MM.1S (cell line): ENCODE data around the gene ZNF521.

Experiments
- DNase-seq: peaks from one replicate; pipeline ENCODE4 v3.0.0-alpha.2; 2015
- H2AFZ ChIP-seq: fragments of 300-600 bp; sonication (generic); 2 replicates; pipeline ENCODE4 v1.6.0; 2016; ENCODE audit warnings: antibody characterized with exemption, low read length
- H3F3A ChIP-seq: fragments of 300-600 bp; sonication (generic); 2 replicates; pipeline ENCODE4 v1.6.1; 2016; ENCODE audit warnings: mild to moderate bottlenecking, antibody characterized with exemption, low read length, moderate library complexity, mixed read lengths; ENCODE audit not compliant: insufficient read depth
- H3K27ac ChIP-seq: fragments of 300-600 bp; sonication (generic); 2 replicates; pipeline ENCODE4 v1.5.1; 2016; ENCODE audit warnings: mild to moderate bottlenecking, low read length
- H3K27me3 ChIP-seq: fragments of 300-600 bp; sonication (generic); replicated peaks from 2 replicates; pipeline ENCODE4 v1.6.0; 2016; ENCODE audit warnings: low read length; ENCODE audit not compliant: insufficient read depth
- H3K36me3 ChIP-seq: fragments of 300-600 bp; sonication (generic); replicated peaks from 2 replicates; pipeline ENCODE4 v1.6.1; 2016; ENCODE audit warnings: mild to moderate bottlenecking, low read length, mixed read lengths; ENCODE audit not compliant: insufficient read depth
- H3K4me1 ChIP-seq: fragments of 300-600 bp; sonication (generic); 2 replicates; pipeline ENCODE4 v1.6.1; 2016; ENCODE audit warnings: low read length, mixed read lengths
- H3K4me2 ChIP-seq: fragments of 300-600 bp; sonication (generic); 2 replicates; pipeline ENCODE4 v1.6.0; 2016; ENCODE audit warnings: low read depth, low read length
- H3K4me3 ChIP-seq: fragments of 300-600 bp; sonication (generic); 2 replicates; pipeline ENCODE4 v1.5.1; 2016; ENCODE audit warnings: low read length, mixed read lengths
- H3K79me2 ChIP-seq: fragments of 300-600 bp; sonication (generic); 2 replicates; pipeline ENCODE4 v1.6.1; 2016; ENCODE audit warnings: mixed run types, low read length, mixed read lengths
- H3K9ac ChIP-seq: fragments of 300-600 bp; sonication (generic); 2 replicates; pipeline ENCODE4 v1.6.1; 2016; ENCODE audit warnings: low read length, mixed read lengths
- H3K9me2 ChIP-seq: fragments of 300-600 bp; sonication (generic); replicated peaks from 2 replicates; pipeline ENCODE4 v1.6.1; 2016; ENCODE audit warnings: mild to moderate bottlenecking, low read length, mixed read lengths; ENCODE audit not compliant: insufficient read depth
- H3K9me3 ChIP-seq: fragments of 300-600 bp; sonication (generic); replicated peaks from 2 replicates; pipeline ENCODE4 v1.6.1; 2016; ENCODE audit warnings: mild to moderate bottlenecking, low read length, mixed read lengths; ENCODE audit not compliant: insufficient read depth
- H4K20me1 ChIP-seq: fragments of 300-600 bp; sonication (generic); 2 replicates; pipeline ENCODE4 v1.6.1; 2016; ENCODE audit warnings: mild to moderate bottlenecking, low read length, moderate library complexity, mixed read lengths; ENCODE audit not compliant: insufficient read depth
- CTCF ChIP-seq: fragments of 300-600 bp; sonication (generic); IDR thresholded peaks from 2 replicates; pipeline ENCODE4 v1.5.1; 2016; ENCODE audit warnings: antibody characterized with exemption, low read length, mixed read lengths
- EZH2 ChIP-seq: fragments of 300-600 bp; sonication (generic); optimal IDR thresholded peaks from 2 replicates; pipeline ENCODE3; 2017; ENCODE audit warnings: low read depth, mild to moderate bottlenecking, antibody characterized with exemption, low read length, mixed read lengths
- EZH2phosphoT487 ChIP-seq: fragments of 300-600 bp; sonication (generic); IDR thresholded peaks from 2 replicates; pipeline ENCODE4 v1.6.1; 2018; ENCODE audit warnings: antibody characterized with exemption, low read length

The ZNF521 gene

GRCh38 chr18:25308381-25308780 lies 43.6 kb downstream of the ZNF521 start:
- Histone ChIP-seq H2AFZ (no peak overlapping the region), H3K27ac (no peak overlapping the region), H3K9me2 (no peaks in the 10 kb centered on the region), H3K79me2 (peaks cover 42% of the 10 kb centered on the region), H4K20me1 (no peaks in the 10 kb centered on the region), H3K36me3 (no peaks in the 10 kb centered on the region; the same call in 1 of the 2 replicates), H3K9me3 (no peaks in the 10 kb centered on the region), H3K4me3 (no peak overlapping the region), H3F3A (no peaks in the 10 kb centered on the region), H3K4me2 (no peak overlapping the region), H3K27me3 (no peaks in the 10 kb centered on the region), H3K4me1 (peaks cover 4% of the 10 kb centered on the region; the same call in 1 of the 2 replicates), H3K9ac (no peak overlapping the region)
- no peak for DNase-seq
- TF ChIP-seq CTCF (no peak), EZH2 (no peak), EZH2phosphoT487 (no peak)

GRCh38 chr18:25307192-25307591 lies 44.8 kb downstream of the ZNF521 start:
- H3K36me3 ChIP-seq = no peaks in the 10 kb centered on the region; the same call in 1 of the 2 replicates
- no peaks in the 10 kb centered on the region for H3K9me3 ChIP-seq
- no peak for TF ChIP-seq CTCF
- no peak for TF ChIP-seq EZH2phosphoT487
- TF ChIP-seq EZH2 = no peak
- no peaks in the 10 kb centered on the region for H3K27me3 ChIP-seq
- no peak overlapping the region for H3K9ac ChIP-seq
- H3K4me1 ChIP-seq = peaks cover 4% of the 10 kb centered on the region; the same call in 1 of the 2 replicates
- no peak for DNase-seq
- H3K79me2 ChIP-seq = peaks cover 39% of the 10 kb centered on the region
- no peaks in the 10 kb centered on the region for H3F3A ChIP-seq
- no peak overlapping the region for H3K4me3 ChIP-seq
- H3K4me2 ChIP-seq = no peak overlapping the region
- H3K9me2 ChIP-seq = no peaks in the 10 kb centered on the region
- no peak overlapping the region for H2AFZ ChIP-seq
- H3K27ac ChIP-seq = no peak overlapping the region
- H4K20me1 ChIP-seq = no peaks in the 10 kb centered on the region

GRCh38 chr18:25306671-25307070 lies 45.3 kb downstream of the ZNF521 start:
- Histone ChIP-seq H3K27me3 (no peaks in the 10 kb centered on the region), H2AFZ (no peak overlapping the region), H3K27ac (no peak overlapping the region), H3K9ac (no peak overlapping the region), H3K79me2 (peaks cover 41% of the 10 kb centered on the region), H3K4me2 (no peak overlapping the region), H3K9me3 (no peaks in the 10 kb centered on the region), H3K4me1 (peaks cover 4% of the 10 kb centered on the region; the same call in 1 of the 2 replicates), H3K9me2 (no peaks in the 10 kb centered on the region), H3K36me3 (no peaks in the 10 kb centered on the region; the same call in 1 of the 2 replicates), H3K4me3 (no peak overlapping the region), H3F3A (no peaks in the 10 kb centered on the region), H4K20me1 (no peaks in the 10 kb centered on the region)
- TF ChIP-seq CTCF (no peak), EZH2 (no peak), EZH2phosphoT487 (no peak)
- no peak for DNase-seq
